Fibroblast of mammary gland (primary cell): ENCODE data around the gene COTL1.

ENCODE experiments used
- DNase-seq: peaks from one replicate; pipeline ENCODE4 v3.0.0-alpha.2; 2010; ENCODE audit warnings: low read depth
- H3K4me3 ChIP-seq: 2 replicates; pipeline ENCODE4 v1.5.1; 2011; ENCODE audit warnings: low read depth, mild to moderate bottlenecking, low read length, moderate library complexity; ENCODE audit not compliant: control insufficient read depth
- TF ChIP-seq, protein P1 (sequence below): conservative IDR thresholded peaks from 2 replicates; pipeline ENCODE4 v1.5.1; 2011; ENCODE audit warnings: low read depth, low read length, inconsistent platforms; ENCODE audit not compliant: control insufficient read depth, insufficient read depth

The COTL1 gene

DNA sequence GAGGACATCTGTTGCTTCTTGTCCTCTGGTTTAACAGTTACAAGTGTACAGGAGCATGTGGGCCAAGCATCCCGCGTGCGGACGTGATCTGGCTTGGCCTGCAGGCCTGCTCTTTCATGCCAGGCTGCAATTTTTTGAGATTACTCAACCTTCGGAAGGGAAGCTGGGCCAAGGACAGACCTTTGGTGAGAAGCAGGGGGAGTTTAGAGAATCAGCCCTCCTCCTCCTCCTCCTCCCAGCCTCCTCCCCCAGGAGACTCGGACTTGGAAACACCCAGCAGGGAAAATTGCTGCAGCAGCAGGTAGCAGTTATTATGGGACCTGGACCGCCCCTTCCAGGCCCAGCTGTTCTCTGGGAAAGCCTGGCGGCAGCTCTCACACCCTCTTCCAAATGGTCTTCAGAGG is 25.3 kb upstream of the COTL1 start:
- H3K4me3 ChIP-seq = no peak overlapping the region
- peak; percentile 91 for DNase-seq
- TF ChIP-seq, protein P1, sequence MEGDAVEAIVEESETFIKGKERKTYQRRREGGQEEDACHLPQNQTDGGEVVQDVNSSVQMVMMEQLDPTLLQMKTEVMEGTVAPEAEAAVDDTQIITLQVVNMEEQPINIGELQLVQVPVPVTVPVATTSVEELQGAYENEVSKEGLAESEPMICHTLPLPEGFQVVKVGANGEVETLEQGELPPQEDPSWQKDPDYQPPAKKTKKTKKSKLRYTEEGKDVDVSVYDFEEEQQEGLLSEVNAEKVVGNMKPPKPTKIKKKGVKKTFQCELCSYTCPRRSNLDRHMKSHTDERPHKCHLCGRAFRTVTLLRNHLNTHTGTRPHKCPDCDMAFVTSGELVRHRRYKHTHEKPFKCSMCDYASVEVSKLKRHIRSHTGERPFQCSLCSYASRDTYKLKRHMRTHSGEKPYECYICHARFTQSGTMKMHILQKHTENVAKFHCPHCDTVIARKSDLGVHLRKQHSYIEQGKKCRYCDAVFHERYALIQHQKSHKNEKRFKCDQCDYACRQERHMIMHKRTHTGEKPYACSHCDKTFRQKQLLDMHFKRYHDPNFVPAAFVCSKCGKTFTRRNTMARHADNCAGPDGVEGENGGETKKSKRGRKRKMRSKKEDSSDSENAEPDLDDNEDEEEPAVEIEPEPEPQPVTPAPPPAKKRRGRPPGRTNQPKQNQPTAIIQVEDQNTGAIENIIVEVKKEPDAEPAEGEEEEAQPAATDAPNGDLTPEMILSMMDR = no peak

DNA sequence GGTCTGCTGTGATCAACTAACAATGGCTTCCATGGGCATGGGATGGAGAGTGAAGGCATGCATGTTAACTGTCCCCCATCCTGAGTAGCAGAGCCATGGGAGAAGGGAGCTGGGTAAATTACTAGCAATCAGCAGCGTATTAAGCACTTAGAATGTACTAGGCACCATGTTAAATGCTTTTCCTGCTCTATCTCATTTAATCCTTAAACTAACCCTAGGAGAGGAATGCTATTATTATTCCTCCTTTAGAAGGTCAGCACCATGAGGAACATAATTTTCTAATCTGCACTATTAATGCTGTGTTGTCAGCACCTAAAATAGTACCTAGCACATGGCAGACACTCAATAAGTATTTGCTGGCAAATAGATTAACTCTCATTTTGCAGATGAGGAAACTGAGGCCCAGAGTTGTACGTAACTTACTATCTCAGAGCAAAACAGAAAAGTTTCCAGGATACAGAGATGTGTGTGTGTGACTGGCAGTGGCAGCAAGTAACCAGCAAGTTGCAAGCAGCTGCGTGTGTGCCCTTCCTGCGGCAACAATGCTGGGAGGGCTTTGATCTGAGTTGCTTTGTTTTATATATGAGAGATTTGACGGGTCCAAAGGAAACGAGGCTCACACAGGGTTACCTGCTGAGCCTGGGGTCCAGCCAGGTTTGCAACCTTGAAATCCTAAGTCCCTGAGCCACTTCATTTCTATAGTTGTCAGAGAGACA is 23.9 kb upstream of the COTL1 start:
- no peak overlapping the region for H3K4me3 ChIP-seq
- TF ChIP-seq, protein P1 = no peak
- DNase-seq = no peak

DNA sequence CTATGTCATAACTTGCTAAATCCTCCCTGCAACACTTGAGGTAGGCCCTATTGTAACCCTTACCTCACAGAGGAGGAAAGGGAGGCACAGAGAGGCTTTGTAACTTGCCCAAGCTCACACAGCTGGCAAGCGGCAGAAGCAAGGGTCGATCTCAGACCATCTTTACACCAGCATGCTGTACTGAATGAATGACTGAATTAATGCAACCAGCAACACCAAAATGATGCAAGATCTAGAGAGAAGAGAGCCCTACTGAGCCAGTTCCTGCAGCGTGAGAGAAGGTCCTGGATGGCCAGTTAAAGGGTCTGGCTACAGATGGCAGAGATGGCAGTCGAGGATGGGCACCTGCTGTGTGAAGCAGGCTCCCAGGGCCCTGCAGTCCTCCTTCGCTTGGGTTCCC is 22.3 kb upstream of the COTL1 start:
- TF ChIP-seq, protein P1 = no peak
- H3K4me3 ChIP-seq = no peak overlapping the region

DNA sequence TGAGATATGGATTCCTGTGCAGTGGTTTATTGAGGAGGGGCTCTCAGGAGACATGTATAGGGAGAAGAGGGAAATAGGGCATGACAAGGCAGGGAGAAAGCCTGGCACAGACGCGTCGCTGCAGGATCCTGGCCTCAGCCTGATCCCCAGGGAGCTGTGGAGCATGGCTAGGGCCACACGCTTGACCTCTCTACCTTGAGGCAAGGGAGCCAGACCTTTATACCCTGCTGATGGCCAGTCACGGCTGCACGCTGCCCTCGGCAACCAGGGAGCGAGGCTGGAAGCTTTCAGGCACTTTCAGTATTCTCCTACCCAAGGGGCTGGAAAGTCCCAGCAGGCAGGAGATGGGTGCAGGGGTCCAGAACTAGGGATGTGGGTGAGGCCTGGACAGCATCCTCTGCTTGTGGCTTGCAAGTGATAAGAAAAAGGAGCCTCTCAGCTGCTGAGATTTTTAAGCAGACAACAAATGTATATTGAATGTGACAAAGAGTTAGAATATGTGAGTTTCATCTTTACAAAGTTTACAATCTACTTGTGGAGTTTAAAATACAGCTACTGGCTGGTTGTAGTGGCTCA is 20.4 kb upstream of the COTL1 start:
- no peak for DNase-seq
- no peak overlapping the region for H3K4me3 ChIP-seq
- TF ChIP-seq, protein P1 = no peak

More for the DNA sequence above, 22.3 kb upstream of the COTL1 start:
- DNase-seq = no peak

DNA sequence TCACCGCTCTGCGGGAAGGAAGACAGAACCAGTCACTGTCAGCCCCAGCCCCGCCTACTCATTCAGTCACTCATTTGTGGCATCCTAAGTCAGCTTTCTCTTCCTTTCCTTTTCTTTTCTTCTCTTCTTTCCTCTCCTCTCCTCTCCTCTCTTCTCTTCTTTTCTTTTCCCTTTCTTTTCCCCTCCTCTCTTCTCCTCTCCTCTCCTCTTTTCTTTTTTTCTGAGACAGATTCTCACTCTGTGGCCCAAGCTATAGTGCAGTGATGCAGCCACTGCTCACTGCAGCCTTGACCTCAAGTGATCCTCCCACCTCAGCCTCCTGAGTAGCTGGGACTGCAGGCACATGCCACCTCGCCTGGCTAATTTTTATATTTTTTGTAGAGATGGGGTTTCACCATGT is 19.8 kb upstream of the COTL1 start:
- TF ChIP-seq, protein P1 = no peak
- H3K4me3 ChIP-seq = no peak overlapping the region
- DNase-seq = no peak

DNA sequence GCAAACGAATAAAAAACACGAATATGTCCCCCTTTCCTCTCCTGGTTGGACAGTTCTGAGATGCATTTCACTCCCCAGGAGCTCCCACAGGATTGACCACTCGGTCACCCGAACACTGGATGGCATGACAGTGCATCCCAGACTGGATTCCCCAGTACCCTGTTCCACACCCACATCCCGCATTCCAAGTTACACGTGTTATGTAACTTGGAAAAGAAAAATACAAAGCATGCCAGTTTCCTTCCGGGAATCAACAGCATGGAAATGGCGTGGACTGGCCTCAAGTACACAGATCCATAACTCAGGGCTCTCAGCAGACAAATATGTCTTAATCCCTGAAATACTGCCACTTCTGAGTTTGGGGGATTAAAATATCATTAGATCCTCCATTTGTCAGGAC is 17.8 kb upstream of the COTL1 start:
- DNase-seq = no peak
- TF ChIP-seq, protein P1 = no peak
- H3K4me3 ChIP-seq = no peak overlapping the region
